ENCODE measurements around the gene DUSP1. TPM values are rescaled to one million over a fixed set of nuclear protein-coding genes. Genes with fewer than 3 reads are reported as not detected.
A peak's percentile ranks its signal among the peaks of the same experiment; 100 is the strongest.

Gene DUSP1
- total and polyA plus RNA-seq, 2 donors from 2014 or later, result 172 to 298 TPM

- Histone ChIP-seq H3K36me3 (ENCODE audit: control insufficient read depth in 2 of 3, insufficient read depth in 3 of 3, low read length in 3 of 3) (peaks cover 10 to 32% (median 22%) of the 10 kb centered on the region in 3 donors), H3K9ac (ENCODE audit: low read length in 3 of 3) (peak overlapping the region; percentile 28 to 95 (median 73)), H3K9me3 (ENCODE audit: control insufficient read depth in 2 of 3, insufficient read depth in 1 of 3, low read length in 3 of 3) (peaks cover 0 to 1% (median 0%) of the 10 kb centered on the region in 3 donors), H3K27me3 (ENCODE audit: control insufficient read depth, insufficient read depth, low read length) (no peaks in the 10 kb centered on the region), H3K4me1 (ENCODE audit: control insufficient read depth in 2 of 3, insufficient read depth in 2 of 3, low read depth in 1 of 3, low read length in 3 of 3) (peaks cover 11 to 29% (median 20%) of the 10 kb centered on the region in 3 donors), H3K4me3 (ENCODE audit: low read length in 3 of 3) (peak overlapping the region; percentile 78 to 96 (median 86)), H3K27ac (ENCODE audit: low read depth in 2 of 2, low read length in 2 of 2) (peak overlapping the region; percentile 91 to 98)
- intact Hi-C loops (cut with DNase I), result no loop called here
- peak; percentile 8 for TF ChIP-seq CTCF (IDR thresholded peaks at IDR 0.05; ENCODE audit: borderline replicate concordance, extremely low read depth, insufficient read depth)
- DNase-seq, result peak; percentile 97 to 100 (median 99)
- peak; percentile 87 for FAIRE-seq
Observed at GRCh38 chr5:172764861-172765765, 5.9 kb downstream of the DUSP1 start.

- DNase-seq, result no peak
- TF ChIP-seq CTCF (IDR thresholded peaks at IDR 0.05; ENCODE audit: borderline replicate concordance, extremely low read depth, insufficient read depth), result no peak
- H3K27ac ChIP-seq (ENCODE audit: low read depth in 2 of 2, low read length in 2 of 2), result no peak overlapping the region
- no peak overlapping the region for H3K4me3 ChIP-seq (ENCODE audit: low read length in 3 of 3)
- no peaks in the 10 kb centered on the region for H3K27me3 ChIP-seq (ENCODE audit: control insufficient read depth, insufficient read depth, low read length)
- H3K9me3 ChIP-seq (ENCODE audit: control insufficient read depth in 2 of 3, insufficient read depth in 1 of 3, low read length in 3 of 3), result peaks cover 0 to 7% (median 0%) of the 10 kb centered on the region in 3 donors
- peaks cover 11 to 26% (median 18%) of the 10 kb centered on the region in 3 donors for H3K4me1 ChIP-seq (ENCODE audit: control insufficient read depth in 2 of 3, insufficient read depth in 2 of 3, low read depth in 1 of 3, low read length in 3 of 3)
- no peak for FAIRE-seq
- no peak overlapping the region for H3K9ac ChIP-seq (ENCODE audit: low read length in 3 of 3)
- intact Hi-C loops (cut with DNase I), result no loop called here
- peaks cover 2 to 12% (median 6%) of the 10 kb centered on the region in 3 donors for H3K36me3 ChIP-seq (ENCODE audit: control insufficient read depth in 2 of 3, insufficient read depth in 3 of 3, low read length in 3 of 3)
Observed at GRCh38 chr5:172763120-172763464, 7.9 kb downstream of the DUSP1 start.

GRCh38 chr5:172762214-172763119, 8.5 kb downstream of the DUSP1 start:
- Histone ChIP-seq H3K9ac (ENCODE audit: low read length in 3 of 3) (no peak overlapping the region), H3K36me3 (ENCODE audit: control insufficient read depth in 2 of 3, insufficient read depth in 3 of 3, low read length in 3 of 3) (peaks cover 0 to 6% (median 1%) of the 10 kb centered on the region in 3 donors), H3K4me1 (ENCODE audit: control insufficient read depth in 2 of 3, insufficient read depth in 2 of 3, low read depth in 1 of 3, low read length in 3 of 3) (peaks cover 11 to 22% (median 14%) of the 10 kb centered on the region in 3 donors), H3K4me3 (ENCODE audit: low read length in 3 of 3) (no peak overlapping the region), H3K9me3 (ENCODE audit: control insufficient read depth in 2 of 3, insufficient read depth in 1 of 3, low read length in 3 of 3) (peaks cover 0 to 7% (median 0%) of the 10 kb centered on the region in 3 donors), H3K27me3 (ENCODE audit: control insufficient read depth, insufficient read depth, low read length) (no peaks in the 10 kb centered on the region), H3K27ac (ENCODE audit: low read depth in 2 of 2, low read length in 2 of 2) (no peak overlapping the region)
- DNase-seq (peak in 1 of 5 donors; percentile 34), FAIRE-seq (no peak)
- intact Hi-C loops (cut with DNase I), result no loop called here
- TF ChIP-seq CTCF (IDR thresholded peaks at IDR 0.05; ENCODE audit: borderline replicate concordance, extremely low read depth, insufficient read depth), result no peak
